ENCODE results near the gene CEND1. TPM values are rescaled to one million over a fixed set of nuclear protein-coding genes. Genes with fewer than 3 reads are reported as not detected.

The CEND1 gene
- total RNA-seq, 1 donor from 2014 or later, result 3.8 TPM

- H3K27ac Mint-ChIP-seq, result peak overlapping the region; percentile 52
- H3K27me3 Mint-ChIP-seq, result peaks cover 44% of the 10 kb centered on the region
- intact Hi-C loops (cut with micrococcal nuclease), result no loop called here
Observed at GRCh38 chr11:831118-831864, 41.4 kb upstream of the CEND1 start.

GRCh38 chr11:830295-831117, 40.6 kb upstream of the CEND1 start:
- Mint-ChIP-seq H3K4me1 (peaks cover 32% of the 10 kb centered on the region), H3K27ac (no peak overlapping the region), H3K4me3 (peak overlapping the region; percentile 55), H3K27me3 (peaks cover 44% of the 10 kb centered on the region), H3K9me3 (no peaks in the 10 kb centered on the region), H3K36me3 (ENCODE audit: low read depth) (no peaks in the 10 kb centered on the region)
- intact Hi-C loops (cut with micrococcal nuclease), result no loop called here
- peak; percentile 87 for DNase-seq

More at GRCh38 chr11:831118-831864, 41.4 kb upstream of the CEND1 start:
- Mint-ChIP-seq H3K4me1 (peaks cover 32% of the 10 kb centered on the region), H3K36me3 (ENCODE audit: low read depth) (no peaks in the 10 kb centered on the region), H3K4me3 (peak overlapping the region; percentile 53), H3K9me3 (no peaks in the 10 kb centered on the region)
- no peak for DNase-seq

- peak; percentile 70 for DNase-seq
- peaks cover 44% of the 10 kb centered on the region for H3K27me3 Mint-ChIP-seq
- intact Hi-C loops (cut with micrococcal nuclease), result no loop called here
- no peak overlapping the region for H3K27ac Mint-ChIP-seq
- peaks cover 32% of the 10 kb centered on the region for H3K4me1 Mint-ChIP-seq
- peaks cover 5% of the 10 kb centered on the region for H3K36me3 Mint-ChIP-seq (ENCODE audit: low read depth)
- no peaks in the 10 kb centered on the region for H3K9me3 Mint-ChIP-seq
- peak overlapping the region; percentile 55 for H3K4me3 Mint-ChIP-seq
Observed at GRCh38 chr11:829847-830294, 40.0 kb upstream of the CEND1 start.

GRCh38 chr11:829176-829846, 39.4 kb upstream of the CEND1 start:
- H3K27ac Mint-ChIP-seq, result no peak overlapping the region
- H3K9me3 Mint-ChIP-seq, result no peaks in the 10 kb centered on the region
- H3K36me3 Mint-ChIP-seq (ENCODE audit: low read depth), result peaks cover 8% of the 10 kb centered on the region
- H3K27me3 Mint-ChIP-seq, result peaks cover 44% of the 10 kb centered on the region
- no peak for DNase-seq
- peaks cover 31% of the 10 kb centered on the region for H3K4me1 Mint-ChIP-seq
- intact Hi-C loops (cut with micrococcal nuclease), result no loop called here
- H3K4me3 Mint-ChIP-seq, result peak overlapping the region; percentile 51

GRCh38 chr11:828506-829175, 38.8 kb upstream of the CEND1 start:
- Mint-ChIP-seq H3K4me3 (peak overlapping the region; percentile 79), H3K36me3 (ENCODE audit: low read depth) (peaks cover 9% of the 10 kb centered on the region), H3K9me3 (no peaks in the 10 kb centered on the region), H3K4me1 (peaks cover 24% of the 10 kb centered on the region), H3K27me3 (peaks cover 42% of the 10 kb centered on the region), H3K27ac (no peak overlapping the region)
- DNase-seq, result no peak
- intact Hi-C loops (cut with micrococcal nuclease), result no loop called here

GRCh38 chr11:827897-828192, 38.0 kb upstream of the CEND1 start, which contains the start of gene CRACR2B:
Gene CRACR2B (plus strand): TSS chr11:827919. CDS start chr11:828608, 689 bp downstream.
- intact Hi-C loops (cut with micrococcal nuclease), result loop anchor here (2.0 kb wide), 1 partner anchor 17 kb away; no protein-coding TSS in a partner anchor
- Mint-ChIP-seq H3K27me3 (peaks cover 42% of the 10 kb centered on the region), H3K27ac (peak within 1 kb of the TSS; percentile 56), H3K4me1 (peaks cover 24% of the 10 kb centered on the region), H3K36me3 (ENCODE audit: low read depth) (peaks cover 9% of the 10 kb centered on the region), H3K4me3 (peak within 1 kb of the TSS; percentile 81), H3K9me3 (no peaks in the 10 kb centered on the region)
- DNase-seq, result no peak

GRCh38 chr11:827146-827896, 37.4 kb upstream of the CEND1 start:
- Mint-ChIP-seq H3K36me3 (ENCODE audit: low read depth) (peaks cover 11% of the 10 kb centered on the region), H3K27me3 (peaks cover 42% of the 10 kb centered on the region), H3K4me1 (peaks cover 24% of the 10 kb centered on the region), H3K9me3 (no peaks in the 10 kb centered on the region), H3K27ac (peak overlapping the region; percentile 11), H3K4me3 (peak overlapping the region; percentile 81)
- peak; percentile 84 for DNase-seq
- intact Hi-C loops (cut with micrococcal nuclease), result loop anchor here (2.0 kb wide), 1 partner anchor 17 kb away; no protein-coding TSS in a partner anchor

- intact Hi-C loops (cut with micrococcal nuclease), result loop anchor here (2.0 kb wide), 1 partner anchor 16 kb away; no protein-coding TSS in a partner anchor
- no peaks in the 10 kb centered on the region for H3K9me3 Mint-ChIP-seq
- peak overlapping the region; percentile 81 for H3K4me3 Mint-ChIP-seq
- no peak for DNase-seq
- H3K36me3 Mint-ChIP-seq (ENCODE audit: low read depth), result peaks cover 12% of the 10 kb centered on the region
- H3K4me1 Mint-ChIP-seq, result peaks cover 20% of the 10 kb centered on the region
- H3K27ac Mint-ChIP-seq, result peak overlapping the region; percentile 56
- H3K27me3 Mint-ChIP-seq, result peaks cover 37% of the 10 kb centered on the region
Observed at GRCh38 chr11:826836-827145, 36.9 kb upstream of the CEND1 start.

GRCh38 chr11:826227-826621, 36.3 kb upstream of the CEND1 start:
- Mint-ChIP-seq H3K27me3 (peaks cover 32% of the 10 kb centered on the region), H3K27ac (peak overlapping the region; percentile 56), H3K4me1 (peaks cover 18% of the 10 kb centered on the region), H3K9me3 (no peaks in the 10 kb centered on the region), H3K36me3 (ENCODE audit: low read depth) (peaks cover 12% of the 10 kb centered on the region), H3K4me3 (peak overlapping the region; percentile 81)
- DNase-seq, result no peak
- intact Hi-C loops (cut with micrococcal nuclease), result loop anchor here (2.0 kb wide), 1 partner anchor 15 kb away; no protein-coding TSS in a partner anchor

GRCh38 chr11:825366-826226, 35.7 kb upstream of the CEND1 start:
- Mint-ChIP-seq H3K4me3 (no peak overlapping the region), H3K9me3 (no peaks in the 10 kb centered on the region), H3K36me3 (ENCODE audit: low read depth) (peaks cover 12% of the 10 kb centered on the region), H3K27me3 (peaks cover 29% of the 10 kb centered on the region), H3K27ac (no peak overlapping the region), H3K4me1 (peaks cover 22% of the 10 kb centered on the region)
- intact Hi-C loops (cut with micrococcal nuclease), result loop anchor here (2.0 kb wide), 1 partner anchor 15 kb away; no protein-coding TSS in a partner anchor
- no peak for DNase-seq

GRCh38 chr11:824942-825341, 35.1 kb upstream of the CEND1 start:
- peaks cover 25% of the 10 kb centered on the region for H3K27me3 Mint-ChIP-seq
- H3K36me3 Mint-ChIP-seq (ENCODE audit: low read depth), result peaks cover 12% of the 10 kb centered on the region
- no peak for DNase-seq
- no peak overlapping the region for H3K4me3 Mint-ChIP-seq
- intact Hi-C loops (cut with micrococcal nuclease), result no loop called here
- H3K4me1 Mint-ChIP-seq, result peaks cover 22% of the 10 kb centered on the region
- H3K27ac Mint-ChIP-seq, result no peak overlapping the region
- H3K9me3 Mint-ChIP-seq, result no peaks in the 10 kb centered on the region

- Mint-ChIP-seq H3K27ac (no peak overlapping the region), H3K36me3 (ENCODE audit: low read depth) (peaks cover 12% of the 10 kb centered on the region), H3K9me3 (no peaks in the 10 kb centered on the region), H3K27me3 (peaks cover 20% of the 10 kb centered on the region), H3K4me3 (no peak overlapping the region), H3K4me1 (peaks cover 20% of the 10 kb centered on the region)
- intact Hi-C loops (cut with micrococcal nuclease), result no loop called here
- DNase-seq, result no peak
Observed at GRCh38 chr11:824292-824880, 34.5 kb upstream of the CEND1 start.

Measured in activated CD4-positive, alpha-beta T cell treated with anti-CD3 and anti-CD28 coated beads, Interleukin-2, amount 10 ng/mL, durations not matched to agents 24 days and 14 days (primary cell).